ENCODE data around the gene CCN5.

The CCN5 gene

DNA sequence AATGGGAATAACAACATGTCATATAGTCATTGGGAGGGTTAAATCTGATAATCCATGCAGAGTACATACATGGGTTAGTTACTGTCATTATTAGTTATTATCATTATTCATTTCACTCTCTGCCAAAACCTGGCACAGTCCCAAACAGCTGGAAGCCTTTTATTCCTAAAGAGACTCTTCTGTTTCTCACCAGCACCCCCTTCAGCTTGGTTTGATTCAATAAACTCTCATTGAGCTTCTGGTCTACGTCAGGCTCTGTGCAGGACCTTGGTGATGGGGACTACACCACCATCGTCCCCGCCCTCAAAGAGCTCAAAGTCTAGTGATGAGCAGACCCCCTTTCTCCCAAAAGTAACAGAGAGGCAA is 32.8 kb downstream of the CCN5 start:
- no peak overlapping the region for H3K4me2 ChIP-seq (ENCODE audit: low read depth, low read length, poor library complexity, severe bottlenecking)
- peaks cover 17% of the 10 kb centered on the region for H3K27me3 ChIP-seq (ENCODE audit: insufficient read depth, low read length, poor library complexity, severe bottlenecking)
- H3F3A ChIP-seq (ENCODE audit: low read depth): no peaks in the 10 kb centered on the region
- H3K4me1 ChIP-seq (ENCODE audit: insufficient read depth, low read length, poor library complexity, severe bottlenecking): no peaks in the 10 kb centered on the region
- H3K9me3 ChIP-seq (ENCODE audit: insufficient read depth, low read depth, low read length): no peaks in the 10 kb centered on the region
- H3K79me2 ChIP-seq (ENCODE audit: insufficient read depth, low read length): no peaks in the 10 kb centered on the region
- no peak overlapping the region for H3K4me3 ChIP-seq (ENCODE audit: low read length, poor library complexity, severe bottlenecking)
- H2AFZ ChIP-seq (ENCODE audit: low read length): no peak overlapping the region
- no peak for TF ChIP-seq EZH2phosphoT487 (IDR thresholded peaks at IDR 0.05; ENCODE audit: borderline replicate concordance)
- TF ChIP-seq, protein P1, sequence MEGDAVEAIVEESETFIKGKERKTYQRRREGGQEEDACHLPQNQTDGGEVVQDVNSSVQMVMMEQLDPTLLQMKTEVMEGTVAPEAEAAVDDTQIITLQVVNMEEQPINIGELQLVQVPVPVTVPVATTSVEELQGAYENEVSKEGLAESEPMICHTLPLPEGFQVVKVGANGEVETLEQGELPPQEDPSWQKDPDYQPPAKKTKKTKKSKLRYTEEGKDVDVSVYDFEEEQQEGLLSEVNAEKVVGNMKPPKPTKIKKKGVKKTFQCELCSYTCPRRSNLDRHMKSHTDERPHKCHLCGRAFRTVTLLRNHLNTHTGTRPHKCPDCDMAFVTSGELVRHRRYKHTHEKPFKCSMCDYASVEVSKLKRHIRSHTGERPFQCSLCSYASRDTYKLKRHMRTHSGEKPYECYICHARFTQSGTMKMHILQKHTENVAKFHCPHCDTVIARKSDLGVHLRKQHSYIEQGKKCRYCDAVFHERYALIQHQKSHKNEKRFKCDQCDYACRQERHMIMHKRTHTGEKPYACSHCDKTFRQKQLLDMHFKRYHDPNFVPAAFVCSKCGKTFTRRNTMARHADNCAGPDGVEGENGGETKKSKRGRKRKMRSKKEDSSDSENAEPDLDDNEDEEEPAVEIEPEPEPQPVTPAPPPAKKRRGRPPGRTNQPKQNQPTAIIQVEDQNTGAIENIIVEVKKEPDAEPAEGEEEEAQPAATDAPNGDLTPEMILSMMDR (conservative IDR thresholded peaks at IDR 0.05; ENCODE audit: low read length): no peak
- H3K9ac ChIP-seq (ENCODE audit: low read depth, low read length, poor library complexity, severe bottlenecking): no peak overlapping the region
- H4K20me1 ChIP-seq (ENCODE audit: insufficient read depth, low read length, poor library complexity, severe bottlenecking): no peaks in the 10 kb centered on the region
- no peaks in the 10 kb centered on the region for H3K36me3 ChIP-seq (ENCODE audit: insufficient read depth, low read length)
- no peaks in the 10 kb centered on the region for H3K9me2 ChIP-seq (replicated peaks; ENCODE audit: low read depth, low read length)

DNA sequence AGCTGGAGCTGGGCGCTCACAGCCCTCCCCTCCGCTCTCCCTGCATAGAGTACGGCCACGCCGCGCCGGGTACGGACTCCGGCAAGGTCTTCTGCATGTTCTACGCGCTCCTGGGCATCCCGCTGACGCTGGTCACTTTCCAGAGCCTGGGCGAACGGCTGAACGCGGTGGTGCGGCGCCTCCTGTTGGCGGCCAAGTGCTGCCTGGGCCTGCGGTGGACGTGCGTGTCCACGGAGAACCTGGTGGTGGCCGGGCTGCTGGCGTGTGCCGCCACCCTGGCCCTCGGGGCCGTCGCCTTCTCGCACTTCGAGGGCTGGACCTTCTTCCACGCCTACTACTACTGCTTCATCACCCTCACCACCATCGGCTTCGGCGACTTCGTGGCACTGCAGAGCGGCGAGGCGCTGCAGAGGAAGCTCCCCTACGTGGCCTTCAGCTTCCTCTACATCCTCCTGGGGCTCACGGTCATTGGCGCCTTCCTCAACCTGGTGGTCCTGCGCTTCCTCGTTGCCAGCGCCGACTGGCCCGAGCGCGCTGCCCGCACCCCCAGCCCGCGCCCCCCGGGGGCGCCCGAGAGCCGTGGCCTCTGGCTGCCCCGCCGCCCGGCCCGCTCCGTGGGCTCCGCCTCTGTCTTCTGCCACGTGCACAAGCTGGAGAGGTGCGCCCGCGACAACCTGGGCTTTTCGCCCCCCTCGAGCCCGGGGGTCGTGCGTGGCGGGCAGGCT is 35.1 kb downstream of the CCN5 start:
- no peak overlapping the region for H2AFZ ChIP-seq (ENCODE audit: low read length)
- H3K4me3 ChIP-seq (ENCODE audit: low read length, poor library complexity, severe bottlenecking): no peak overlapping the region
- no peaks in the 10 kb centered on the region for H3K79me2 ChIP-seq (ENCODE audit: insufficient read depth, low read length)
- no peaks in the 10 kb centered on the region for H3K36me3 ChIP-seq (ENCODE audit: insufficient read depth, low read length)
- no peaks in the 10 kb centered on the region for H3K9me2 ChIP-seq (replicated peaks; ENCODE audit: low read depth, low read length)
- H3K9ac ChIP-seq (ENCODE audit: low read depth, low read length, poor library complexity, severe bottlenecking): no peak overlapping the region
- no peak overlapping the region for H3K4me2 ChIP-seq (ENCODE audit: low read depth, low read length, poor library complexity, severe bottlenecking)
- no peak for TF ChIP-seq EZH2phosphoT487 (IDR thresholded peaks at IDR 0.05; ENCODE audit: borderline replicate concordance)
- TF ChIP-seq, protein P1 (conservative IDR thresholded peaks at IDR 0.05; ENCODE audit: low read length): no peak; the same call in 1 of the 2 replicates
- no peaks in the 10 kb centered on the region for H3K4me1 ChIP-seq (ENCODE audit: insufficient read depth, low read length, poor library complexity, severe bottlenecking)
- H3K9me3 ChIP-seq (ENCODE audit: insufficient read depth, low read depth, low read length): no peaks in the 10 kb centered on the region
- H4K20me1 ChIP-seq (ENCODE audit: insufficient read depth, low read length, poor library complexity, severe bottlenecking): no peaks in the 10 kb centered on the region
- H3K27me3 ChIP-seq (ENCODE audit: insufficient read depth, low read length, poor library complexity, severe bottlenecking): peaks cover 11% of the 10 kb centered on the region
- H3F3A ChIP-seq (ENCODE audit: low read depth): no peaks in the 10 kb centered on the region

DNA sequence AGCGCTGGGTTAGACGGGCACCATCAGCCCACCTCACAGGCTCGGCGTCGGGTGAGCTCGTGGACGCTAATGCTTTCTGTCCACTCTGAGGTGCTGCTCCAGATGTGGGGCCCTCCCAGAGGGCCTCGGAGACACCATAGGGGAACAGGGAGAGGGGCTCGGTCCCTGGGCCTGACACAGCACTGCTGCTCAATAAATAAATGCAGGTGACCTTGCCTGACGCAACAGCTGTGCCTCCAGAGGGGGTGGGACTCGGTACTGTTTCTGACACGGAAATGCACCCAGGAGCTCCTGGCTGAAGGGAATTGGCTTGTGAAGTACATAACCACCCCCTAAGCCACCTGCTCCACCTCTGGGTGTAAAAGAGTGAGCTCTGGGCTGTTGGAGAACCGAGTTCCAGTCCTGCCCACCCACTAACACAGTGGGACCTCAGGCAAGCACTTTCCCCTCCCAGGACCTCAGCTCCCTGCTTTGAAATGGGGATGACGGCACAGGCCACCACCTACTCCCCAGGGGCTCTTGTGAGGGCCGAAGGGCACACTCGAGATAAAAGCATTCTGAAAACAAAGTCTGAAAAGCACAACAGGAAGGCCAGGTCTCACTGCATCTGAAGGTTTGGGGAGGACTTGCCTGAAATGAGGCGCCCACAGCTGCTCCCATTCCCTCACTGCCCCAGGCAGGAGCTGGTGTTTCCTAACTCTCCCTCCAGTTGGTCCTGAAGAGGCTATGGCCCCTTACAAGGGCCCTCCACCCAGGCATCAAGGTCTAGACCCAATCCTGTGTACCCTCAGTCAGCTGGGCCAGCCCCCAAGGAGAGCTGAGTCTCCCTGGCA is 37.1 kb downstream of the CCN5 start:
- Histone ChIP-seq H3K4me3 (ENCODE audit: low read length, poor library complexity, severe bottlenecking) (no peak overlapping the region), H3K27me3 (ENCODE audit: insufficient read depth, low read length, poor library complexity, severe bottlenecking) (no peaks in the 10 kb centered on the region), H4K20me1 (ENCODE audit: insufficient read depth, low read length, poor library complexity, severe bottlenecking) (no peaks in the 10 kb centered on the region), H3K4me2 (ENCODE audit: low read depth, low read length, poor library complexity, severe bottlenecking) (no peak overlapping the region), H3K36me3 (ENCODE audit: insufficient read depth, low read length) (no peaks in the 10 kb centered on the region), H3K9me2 (replicated peaks; ENCODE audit: low read depth, low read length) (no peaks in the 10 kb centered on the region), H3K9ac (ENCODE audit: low read depth, low read length, poor library complexity, severe bottlenecking) (no peak overlapping the region), H3F3A (ENCODE audit: low read depth) (no peaks in the 10 kb centered on the region), H2AFZ (ENCODE audit: low read length) (no peak overlapping the region), H3K79me2 (ENCODE audit: insufficient read depth, low read length) (no peaks in the 10 kb centered on the region), H3K9me3 (ENCODE audit: insufficient read depth, low read depth, low read length) (no peaks in the 10 kb centered on the region), H3K4me1 (ENCODE audit: insufficient read depth, low read length, poor library complexity, severe bottlenecking) (no peaks in the 10 kb centered on the region)
- TF ChIP-seq, protein P1 (conservative IDR thresholded peaks at IDR 0.05; ENCODE audit: low read length): no peak
- TF ChIP-seq EZH2phosphoT487 (IDR thresholded peaks at IDR 0.05; ENCODE audit: borderline replicate concordance): no peak
